Panc1 (cell line): ENCODE data around the gene TEF. TPM values are rescaled to one million over a fixed set of nuclear protein-coding genes. Genes with fewer than 3 reads are reported as not detected.
A peak's percentile ranks its signal among the peaks of the same experiment; 100 is the strongest.

Experiments used
- ATAC-seq: fragments of 200-7000 bp; cut with Tn5 transposase; 2 replicates; pipeline ENCODE4 v1.9.1; 2020; ENCODE audit warnings: mild to moderate bottlenecking, moderate library complexity
- BruUV-seq: library from RNA; stranded (reverse); fragments of 400-500 nt; replicated peaks from 2 replicates; lab custom pipeline; 2021; lab: Mats Ljungman, UMichigan
- CTCF ChIA-PET: fragments of 300-600 bp; sonication (Branson Sonifier 250); formaldehyde crosslinking; loops from one replicate; lab custom pipeline; 2022; ENCODE audit warnings: antibody characterized with exemption; lab: Charles Lee
- POLR2A ChIA-PET: fragments of 300-600 bp; sonication (Branson Sonifier 250); formaldehyde crosslinking; loops from one replicate; lab custom pipeline; 2022; ENCODE audit warnings: antibody characterized with exemption; lab: Charles Lee
- DNase-seq: peaks from one replicate; pipeline ENCODE4 v3.0.0-alpha.2; 2010; ENCODE audit warnings: low read depth, low spot score
- H3K27ac ChIP-seq: 2 replicates; pipeline ENCODE4 v1.5.1; 2011; ENCODE audit warnings: mild to moderate bottlenecking, low read length, inconsistent platforms
- H3K27me3 ChIP-seq: fragments of 200-500 bp; sonication (Bioruptor generic); 2 replicates; pipeline ENCODE4 v1.6.0; 2014; ENCODE audit warnings: low read length, inconsistent platforms; ENCODE audit not compliant: control insufficient read depth, insufficient read depth
- H3K36me3 ChIP-seq: fragments of 200-500 bp; sonication (Bioruptor generic); 2 replicates; pipeline ENCODE4 v1.5.1; 2014; ENCODE audit warnings: inconsistent platforms, mild to moderate bottlenecking, low read length, moderate library complexity; ENCODE audit not compliant: control insufficient read depth, insufficient read depth
- H3K4me1 ChIP-seq: 2 replicates; pipeline ENCODE4 v1.5.1; 2011; ENCODE audit warnings: inconsistent platforms, mild to moderate bottlenecking, low read length, moderate library complexity; ENCODE audit not compliant: control insufficient read depth, insufficient read depth
- H3K4me3 ChIP-seq, 2 experiments: 2 replicates each; pipeline ENCODE4 v1.5.1; 2011 to 2012; ENCODE audit warnings: low read depth in 2 of 2, low read length in 2 of 2, mild to moderate bottlenecking in 2 of 2, inconsistent platforms in 1 of 2, moderate library complexity in 1 of 2
- H3K9me3 ChIP-seq: fragments of 200-500 bp; sonication (Bioruptor generic); 2 replicates; pipeline ENCODE4 v1.5.1; 2014; ENCODE audit warnings: low read depth, mild to moderate bottlenecking, inconsistent platforms, low read length, moderate library complexity; ENCODE audit not compliant: control insufficient read depth, insufficient read depth
- POLR2AphosphoS5 ChIP-seq: IDR thresholded peaks from 2 replicates; pipeline ENCODE4 v1.6.1; 2012; ENCODE audit warnings: mild to moderate bottlenecking, low read depth, low read length, moderate library complexity
- REST ChIP-seq, 2 experiments: IDR thresholded peaks; 2 replicates each; pipeline ENCODE4 v1.6.1; 2011 to 2012; ENCODE audit warnings: low read depth in 2 of 2, control low read depth in 1 of 2, low read length in 1 of 2, mild to moderate bottlenecking in 1 of 2, moderate library complexity in 1 of 2; ENCODE audit not compliant: insufficient read depth in 1 of 2
- SIN3A ChIP-seq: IDR thresholded peaks from 2 replicates; pipeline ENCODE4 v1.6.1; 2012; ENCODE audit warnings: low read depth, mild to moderate bottlenecking, low read length, moderate library complexity, borderline replicate concordance; ENCODE audit not compliant: insufficient read depth
- TCF7L2 ChIP-seq: IDR thresholded peaks from 2 replicates; pipeline ENCODE4 v1.6.1; 2011; ENCODE audit warnings: mild to moderate bottlenecking, low read depth, low read length, inconsistent platforms
- in situ Hi-C: cut with HindIII; loops from 2 replicates; pipeline ENCODE4 v1.10.0; 2016; ENCODE audit warnings: low sequenced_read_pairs, low pct_unique_long_range_greater_than_20kb
- intact Hi-C: fragments of 100-400 bp; cut with micrococcal nuclease; formaldehyde crosslinking; loops from one replicate; pipeline ENCODE4 v1.10.0; 2022; ENCODE audit not compliant: unreplicated experiment
- total RNA-seq: library from RNA; stranded (reverse); gene quantifications from one replicate; pipeline ENCODE4 v1.2.1, GENCODE V29; 2021; ENCODE audit not compliant: unreplicated experiment
- TF ChIP-seq, protein P1 (sequence below): fragments of 450-650 bp; IDR thresholded peaks from 2 replicates; pipeline ENCODE4 v1.5.1; 2017; ENCODE audit warnings: mild to moderate bottlenecking

Gene TEF
- total RNA-seq, 1 experiment from 2014 or later, result 7.8 TPM

- intact Hi-C loops (no loop called here), in situ Hi-C loops (no loop called here)
- Histone ChIP-seq H3K36me3 (no peaks in the 10 kb centered on the region), H3K9me3 (no peaks in the 10 kb centered on the region), H3K27ac (no peak overlapping the region), H3K27me3 (no peaks in the 10 kb centered on the region), H3K4me1 (peaks cover 14% of the 10 kb centered on the region), H3K4me3 (no peak overlapping the region)
- DNase-seq (no peak), ATAC-seq (peak; percentile 76)
- CTCF ChIA-PET, result no interaction called here
- BruUV-seq, result no TSS peak
- POLR2A ChIA-PET, result interaction anchor here (0.6 kb wide), 1 partner anchor 1274 kb away, joined by 3 read pairs; no protein-coding TSS in a partner anchor
- no peak for TF ChIP-seq POLR2AphosphoS5
- TF ChIP-seq, protein P1, sequence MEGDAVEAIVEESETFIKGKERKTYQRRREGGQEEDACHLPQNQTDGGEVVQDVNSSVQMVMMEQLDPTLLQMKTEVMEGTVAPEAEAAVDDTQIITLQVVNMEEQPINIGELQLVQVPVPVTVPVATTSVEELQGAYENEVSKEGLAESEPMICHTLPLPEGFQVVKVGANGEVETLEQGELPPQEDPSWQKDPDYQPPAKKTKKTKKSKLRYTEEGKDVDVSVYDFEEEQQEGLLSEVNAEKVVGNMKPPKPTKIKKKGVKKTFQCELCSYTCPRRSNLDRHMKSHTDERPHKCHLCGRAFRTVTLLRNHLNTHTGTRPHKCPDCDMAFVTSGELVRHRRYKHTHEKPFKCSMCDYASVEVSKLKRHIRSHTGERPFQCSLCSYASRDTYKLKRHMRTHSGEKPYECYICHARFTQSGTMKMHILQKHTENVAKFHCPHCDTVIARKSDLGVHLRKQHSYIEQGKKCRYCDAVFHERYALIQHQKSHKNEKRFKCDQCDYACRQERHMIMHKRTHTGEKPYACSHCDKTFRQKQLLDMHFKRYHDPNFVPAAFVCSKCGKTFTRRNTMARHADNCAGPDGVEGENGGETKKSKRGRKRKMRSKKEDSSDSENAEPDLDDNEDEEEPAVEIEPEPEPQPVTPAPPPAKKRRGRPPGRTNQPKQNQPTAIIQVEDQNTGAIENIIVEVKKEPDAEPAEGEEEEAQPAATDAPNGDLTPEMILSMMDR, result no peak
- TF ChIP-seq REST (IDR thresholded peaks at IDR 0.05; ENCODE audit: insufficient read depth in 1 of 2, low read depth in 2 of 2, low read length in 1 of 2), result no peak
- TF ChIP-seq TCF7L2, result no peak
- no peak for TF ChIP-seq SIN3A
Measured at GRCh38 chr22:41367039-41367679, 14.6 kb upstream of the TEF start.

DNA sequence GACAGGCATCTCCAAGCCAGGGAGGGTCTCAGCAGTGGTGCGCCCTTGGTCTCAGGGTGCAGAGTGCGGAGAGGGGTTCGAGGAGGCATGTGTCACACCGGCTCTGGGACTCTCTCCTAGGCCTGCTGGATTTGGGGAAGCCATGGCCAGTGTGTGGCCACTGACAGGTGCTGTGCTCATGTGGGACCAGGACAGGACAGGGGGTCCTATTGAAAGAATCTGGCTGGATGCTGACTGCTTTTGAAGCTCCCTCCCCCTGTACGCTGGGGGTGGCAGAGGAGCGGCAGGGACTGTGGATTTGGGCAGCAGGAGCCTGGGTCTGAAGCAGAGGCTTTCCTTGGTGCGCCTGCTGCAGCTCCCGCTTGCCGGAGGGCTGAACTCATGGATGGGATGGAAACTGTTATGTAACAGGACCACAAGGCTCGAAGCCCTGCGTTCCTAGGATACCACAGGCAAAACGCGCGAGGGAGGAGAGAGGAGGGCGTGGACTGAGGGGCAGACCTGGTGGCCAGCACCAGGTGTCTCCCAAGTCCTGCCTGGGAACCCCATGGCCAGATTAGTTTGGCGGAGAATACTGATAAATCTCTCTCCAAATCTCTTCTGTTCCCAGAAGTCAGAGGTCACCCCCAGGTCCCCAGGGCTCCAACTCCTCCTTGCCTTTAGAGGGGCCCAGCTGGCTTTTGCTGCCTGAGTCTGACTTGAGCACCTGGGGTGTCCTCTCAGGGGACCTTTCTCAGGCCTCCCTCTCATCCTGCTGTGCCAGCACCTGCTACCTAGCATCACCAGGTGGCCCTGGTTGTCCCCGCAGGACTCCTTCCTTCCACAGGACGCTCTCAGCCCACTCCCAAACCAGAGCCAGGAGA lies 13.8 kb upstream of the TEF start:
- Histone ChIP-seq H3K4me1 (peaks cover 14% of the 10 kb centered on the region), H3K27me3 (no peaks in the 10 kb centered on the region), H3K27ac (no peak overlapping the region), H3K9me3 (no peaks in the 10 kb centered on the region), H3K4me3 (no peak overlapping the region), H3K36me3 (no peaks in the 10 kb centered on the region)
- DNase-seq (no peak), ATAC-seq (peak; percentile 25; the same call in 1 of the 2 replicates)
- CTCF ChIA-PET, result no interaction called here
- TF ChIP-seq SIN3A (no peak), REST (IDR thresholded peaks at IDR 0.05; ENCODE audit: insufficient read depth in 1 of 2, low read depth in 2 of 2, low read length in 1 of 2) (no peak), TCF7L2 (no peak), POLR2AphosphoS5 (no peak)
- TF ChIP-seq, protein P1, result no peak
- POLR2A ChIA-PET, result interaction anchor here (0.6 kb wide), 1 partner anchor 1274 kb away, joined by 3 read pairs; no protein-coding TSS in a partner anchor
- BruUV-seq, result no TSS peak
- intact Hi-C loops, result no loop called here
- in situ Hi-C loops, result no loop called here
